AG04449 (cell line): ENCODE measurements around the gene PIWIL4.
"Not testable (repeated sequence)": the region's sequence is repeated elsewhere in the genome, so short reads cannot be mapped to it uniquely, and the experiment has no call there.

Experiments
- CTCF ChIA-PET: fragments of 350-600 bp; formaldehyde crosslinking; extraction: SDS; loops from one replicate; lab custom pipeline; 2021; ENCODE audit warnings: antibody characterized with exemption; lab: Yijun Ruan, JAX
- POLR2A ChIA-PET: fragments of 400-600, 350-600 bp; formaldehyde crosslinking; extraction: SDS; loops from one replicate; lab custom pipeline; 2020; ENCODE audit warnings: antibody characterized with exemption, inconsistent platforms; lab: Yijun Ruan, JAX
- DNase-seq: peaks from one replicate; pipeline ENCODE4 v3.0.0-alpha.2; 2010; ENCODE audit warnings: low read depth, low spot score
- H3K4me3 ChIP-seq: 2 replicates; pipeline ENCODE4 v1.5.1; 2011; ENCODE audit warnings: low read depth, mild to moderate bottlenecking, control low read depth, low read length
- CTCF ChIP-seq: IDR thresholded peaks from one replicate; pipeline ENCODE4 v1.5.1; 2011; ENCODE audit warnings: mild to moderate bottlenecking, moderate library complexity, low read length, control low read depth, inconsistent platforms; ENCODE audit not compliant: insufficient read depth; ENCODE audit errors: missing control alignments

The PIWIL4 gene

GRCh38 chr11:94641167-94641761, 74.1 kb downstream of the PIWIL4 start:
- TF ChIP-seq CTCF, result no peak
- CTCF ChIA-PET, result interaction anchor here (1.5 kb wide), 1 partner anchor 18 kb away, joined by 10 read pairs; no protein-coding TSS in a partner anchor
- POLR2A ChIA-PET, result no interaction called here
- H3K4me3 ChIP-seq, result no peak overlapping the region
- DNase-seq, result no peak

DNA sequence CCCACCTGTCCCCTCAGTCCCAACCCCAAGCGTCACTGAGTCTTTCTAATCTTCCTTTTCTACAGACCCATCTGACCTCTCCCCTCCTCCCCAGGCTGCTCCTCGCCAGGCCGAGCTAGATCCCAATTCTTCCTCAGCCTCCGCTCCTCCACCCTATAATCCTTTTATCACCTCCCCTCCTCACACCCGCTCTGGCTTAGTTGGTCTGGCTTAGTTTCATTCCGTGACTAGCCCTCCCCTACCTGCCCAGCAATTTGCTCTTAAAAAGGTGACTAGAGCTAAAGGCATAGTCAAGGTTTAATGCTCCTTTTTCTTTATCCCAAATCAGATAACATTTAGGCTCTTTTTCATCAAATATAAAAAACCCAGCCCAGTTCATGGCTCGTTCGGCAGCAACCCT, 76.0 kb downstream of the PIWIL4 start:
- POLR2A ChIA-PET, CTCF ChIA-PET, H3K4me3 ChIP-seq, DNase-seq: not testable (repeated sequence)

DNA sequence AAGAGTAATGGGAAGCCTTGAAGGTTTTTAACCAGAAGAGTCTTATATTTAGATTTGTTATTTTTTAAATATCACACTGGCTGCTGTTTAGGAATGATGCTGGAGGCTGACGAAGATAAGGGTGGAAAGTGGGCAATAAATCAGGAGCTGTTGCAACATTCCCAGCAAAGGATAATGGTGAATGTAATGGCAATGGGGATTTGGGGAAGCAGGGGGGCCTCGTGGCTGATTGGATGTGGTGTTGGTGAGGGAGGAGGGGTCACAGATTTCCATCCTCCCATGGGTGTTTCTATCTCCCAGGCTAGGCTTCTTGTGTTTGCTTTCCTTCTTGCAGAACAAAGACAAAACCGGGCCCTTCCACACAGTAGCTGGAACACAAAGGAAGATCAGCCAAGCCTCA, 80.8 kb downstream of the PIWIL4 start:
- no peak overlapping the region for H3K4me3 ChIP-seq
- CTCF ChIA-PET, result interaction anchor here (2.5 kb wide), 1 partner anchor 25 kb away, joined by 11 read pairs; no protein-coding TSS in a partner anchor
- DNase-seq, result no peak
- POLR2A ChIA-PET, result no interaction called here
- TF ChIP-seq CTCF, result no peak

DNA sequence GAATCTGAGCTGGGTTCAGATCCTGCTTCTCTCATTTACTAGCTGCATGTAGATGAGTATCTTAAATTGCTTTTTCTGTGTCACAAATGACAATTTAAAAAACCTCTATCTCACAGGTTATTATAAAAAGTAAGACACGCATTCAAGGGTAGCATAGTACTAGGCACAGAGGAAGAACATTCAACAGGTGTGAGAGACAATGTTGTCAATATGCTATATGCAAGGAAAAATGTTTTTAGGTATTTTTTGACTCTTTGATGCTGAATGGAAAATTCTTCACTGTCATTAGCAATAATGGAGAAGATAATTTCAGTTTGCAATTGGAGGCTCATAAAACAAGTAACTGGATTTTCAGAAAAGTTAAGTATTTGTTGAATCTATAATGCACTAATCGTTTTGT, 81.6 kb downstream of the PIWIL4 start:
- no peak overlapping the region for H3K4me3 ChIP-seq
- no peak for TF ChIP-seq CTCF
- ChIA-PET CTCF (interaction anchor here (1.0 to 2.5 kb wide), 2 partner anchors 10 to 25 kb away, joined by 5 to 11 read pairs; no protein-coding TSS in a partner anchor), POLR2A (no interaction called here)
- no peak for DNase-seq

DNA sequence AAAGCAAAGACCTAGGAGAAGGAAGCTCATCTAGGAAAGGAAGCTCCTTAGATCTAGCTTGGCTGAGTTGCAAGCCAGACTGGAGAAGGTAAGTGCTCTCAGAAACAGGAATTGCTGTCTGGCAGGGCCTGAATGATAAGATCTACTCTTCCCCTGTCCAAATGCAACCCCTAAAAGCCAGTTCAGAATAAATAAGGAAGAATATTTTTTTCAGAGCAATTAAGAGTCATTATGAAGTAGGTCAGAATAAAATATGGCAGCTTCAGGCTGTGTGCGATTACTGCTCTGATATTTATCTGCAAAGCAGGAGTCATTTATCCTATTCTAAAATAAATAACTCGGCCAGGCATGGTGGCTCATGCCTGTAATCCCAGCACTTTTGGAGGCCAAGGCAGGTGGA, 82.1 kb downstream of the PIWIL4 start:
- CTCF ChIA-PET, result interaction anchor here (1.0 to 2.5 kb wide), 2 partner anchors 11 to 26 kb away, joined by 5 to 11 read pairs; no protein-coding TSS in a partner anchor
- POLR2A ChIA-PET, result no interaction called here
- no peak overlapping the region for H3K4me3 ChIP-seq
- no peak for TF ChIP-seq CTCF
- DNase-seq, result no peak

DNA sequence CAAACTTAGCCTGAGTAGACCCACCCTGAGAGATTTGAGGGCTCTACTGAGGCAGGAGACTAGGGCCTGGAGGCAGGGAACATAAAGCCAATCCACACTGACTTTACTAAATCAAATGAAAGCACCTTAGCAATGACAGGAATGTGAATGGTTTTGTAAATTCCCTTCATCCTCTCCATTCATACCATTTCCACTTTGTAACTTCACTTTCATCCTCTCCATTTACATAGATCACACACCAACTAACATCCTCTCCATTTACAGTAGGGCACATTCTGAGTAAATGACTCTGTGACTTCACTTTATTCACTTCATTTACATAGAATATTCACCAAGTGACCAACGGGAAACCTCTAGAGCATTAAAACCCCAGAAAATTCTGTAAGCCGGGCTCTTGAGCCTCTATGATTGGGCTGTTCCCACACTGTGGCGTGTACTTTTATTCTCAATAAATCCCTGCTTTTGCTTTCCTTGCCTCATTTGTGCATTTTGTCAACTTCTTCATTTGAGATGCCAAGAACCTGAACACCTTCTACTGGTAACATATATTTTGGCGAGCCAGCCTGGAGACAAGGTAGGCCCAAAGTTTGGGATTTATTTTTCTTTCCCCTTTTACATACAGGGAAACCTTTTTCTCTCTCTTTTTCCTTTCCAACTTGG, 82.9 kb downstream of the PIWIL4 start:
- no peak overlapping the region for H3K4me3 ChIP-seq
- peak; percentile 4 for DNase-seq
- no peak for TF ChIP-seq CTCF
- POLR2A ChIA-PET, result interaction anchor here (1.0 kb wide), 1 partner anchor 145 kb away, joined by 3 read pairs; no protein-coding TSS in a partner anchor
- CTCF ChIA-PET, result interaction anchor here (2.5 kb wide), 1 partner anchor 27 kb away, joined by 11 read pairs; no protein-coding TSS in a partner anchor
